COLO668 (cell line): Measurements from ENCODE around the gene MTERF4.
"Not testable (repeated sequence)": the region's sequence is repeated elsewhere in the genome, so short reads cannot be mapped to it uniquely, and the experiment has no call there.

Source experiments
- DNase-seq: peaks from one replicate; lab custom pipeline; 2025; ENCODE audit not compliant: unreplicated experiment; lab: John Stamatoyannopoulos, UW

Gene MTERF4

DNA sequence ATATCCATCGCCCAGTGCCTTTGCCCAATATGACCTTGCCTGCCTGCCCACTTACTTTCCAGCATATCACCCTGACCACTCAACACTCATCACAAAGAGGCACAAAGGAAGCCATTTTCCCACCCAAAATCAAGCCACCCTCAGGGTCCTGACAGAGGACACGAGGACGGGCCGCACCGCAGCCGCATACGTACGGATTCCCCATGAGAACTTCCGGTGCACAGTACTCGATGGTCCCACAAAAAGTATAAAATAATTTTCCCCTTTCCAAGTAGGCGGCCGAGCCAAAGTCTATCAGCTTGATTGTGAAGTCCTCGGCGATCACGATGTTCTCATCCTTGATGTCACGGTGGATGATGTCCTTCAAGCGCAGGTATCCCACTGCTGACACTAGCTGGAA lies 10.0 kb upstream of the MTERF4 start:
- DNase-seq = no peak

DNA sequence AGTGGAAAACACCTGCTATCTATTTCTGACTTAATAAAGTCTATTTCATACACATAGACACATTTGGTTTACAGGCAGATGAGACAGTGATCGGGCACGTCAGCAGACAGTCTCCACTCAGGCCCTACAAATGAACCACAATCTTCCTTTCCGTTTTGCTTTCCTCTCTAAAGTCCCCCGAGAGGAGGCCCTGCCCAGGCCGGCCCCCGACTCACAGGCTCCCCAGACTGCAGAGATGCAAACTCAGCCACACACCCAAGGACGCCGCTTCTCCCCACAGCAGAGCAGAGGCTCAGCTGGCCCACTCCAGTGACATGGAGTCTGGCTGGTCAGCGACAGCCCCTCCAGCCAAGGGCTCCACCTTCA lies 9.3 kb upstream of the MTERF4 start:
- no peak for DNase-seq

DNA sequence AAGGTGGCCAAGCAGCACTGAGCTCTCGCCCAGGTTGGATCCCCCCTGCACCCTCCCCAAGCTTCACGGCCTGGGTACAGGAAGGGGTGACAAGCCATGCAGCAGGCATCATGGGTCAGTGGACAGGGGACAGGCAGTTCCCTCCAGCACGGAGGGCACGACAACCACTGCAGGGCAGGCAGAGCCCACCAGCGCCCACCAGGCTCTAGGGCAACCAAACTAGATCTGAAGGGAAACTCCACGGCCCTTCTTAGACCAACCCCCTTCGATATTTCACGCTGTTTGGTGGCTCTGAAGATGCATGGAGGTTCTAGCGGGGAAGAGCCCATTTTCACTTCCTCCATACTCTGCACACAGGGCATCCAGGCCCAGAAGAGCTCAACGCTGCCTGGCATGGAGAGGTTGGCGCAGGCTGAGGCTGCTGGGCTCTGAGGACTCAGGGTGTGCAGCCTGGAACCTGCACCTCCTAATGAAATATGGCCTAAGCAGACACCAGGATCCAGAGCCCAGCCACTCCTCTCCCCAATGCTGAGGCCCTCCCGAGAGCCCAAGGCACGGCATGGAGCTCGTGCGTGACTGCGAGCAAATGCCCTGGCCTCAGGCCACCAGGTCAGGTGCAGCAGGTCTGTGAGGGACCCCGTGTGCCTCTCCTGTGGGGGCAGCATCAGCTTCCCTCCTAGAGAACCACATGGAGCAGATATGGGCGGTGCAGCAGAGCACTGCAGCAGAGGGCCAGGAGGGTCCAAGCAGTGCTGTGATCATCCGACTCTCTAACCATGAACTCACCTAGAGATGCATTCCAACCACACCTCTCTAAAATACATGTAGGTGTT lies 8.7 kb upstream of the MTERF4 start:
- DNase-seq = no peak

DNA sequence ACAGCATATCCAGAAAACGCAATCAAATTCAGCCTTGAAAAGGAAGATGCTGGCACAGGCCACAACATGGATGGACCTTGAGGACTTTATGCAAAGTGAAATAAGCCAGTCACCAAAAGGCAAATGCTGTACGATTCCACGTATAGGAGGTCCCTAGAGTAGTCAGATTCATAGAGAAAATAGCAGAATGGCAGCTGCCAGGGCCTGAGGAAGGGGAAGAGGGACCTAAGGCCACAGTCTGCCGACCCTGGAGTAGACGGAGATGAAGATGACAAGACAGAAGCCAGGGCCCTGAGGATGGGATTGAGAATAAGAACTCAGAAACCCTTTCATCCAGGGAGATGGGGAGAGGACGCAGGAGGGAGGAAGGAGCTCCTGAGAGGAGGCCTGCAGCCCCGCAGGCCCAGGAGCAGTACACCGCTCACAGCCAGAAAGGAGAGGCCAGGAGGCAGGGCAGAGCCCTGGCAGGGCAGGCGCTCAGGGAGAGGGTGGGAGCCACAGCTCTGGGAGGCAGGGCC lies 8.1 kb upstream of the MTERF4 start:
- no peak for DNase-seq

DNA sequence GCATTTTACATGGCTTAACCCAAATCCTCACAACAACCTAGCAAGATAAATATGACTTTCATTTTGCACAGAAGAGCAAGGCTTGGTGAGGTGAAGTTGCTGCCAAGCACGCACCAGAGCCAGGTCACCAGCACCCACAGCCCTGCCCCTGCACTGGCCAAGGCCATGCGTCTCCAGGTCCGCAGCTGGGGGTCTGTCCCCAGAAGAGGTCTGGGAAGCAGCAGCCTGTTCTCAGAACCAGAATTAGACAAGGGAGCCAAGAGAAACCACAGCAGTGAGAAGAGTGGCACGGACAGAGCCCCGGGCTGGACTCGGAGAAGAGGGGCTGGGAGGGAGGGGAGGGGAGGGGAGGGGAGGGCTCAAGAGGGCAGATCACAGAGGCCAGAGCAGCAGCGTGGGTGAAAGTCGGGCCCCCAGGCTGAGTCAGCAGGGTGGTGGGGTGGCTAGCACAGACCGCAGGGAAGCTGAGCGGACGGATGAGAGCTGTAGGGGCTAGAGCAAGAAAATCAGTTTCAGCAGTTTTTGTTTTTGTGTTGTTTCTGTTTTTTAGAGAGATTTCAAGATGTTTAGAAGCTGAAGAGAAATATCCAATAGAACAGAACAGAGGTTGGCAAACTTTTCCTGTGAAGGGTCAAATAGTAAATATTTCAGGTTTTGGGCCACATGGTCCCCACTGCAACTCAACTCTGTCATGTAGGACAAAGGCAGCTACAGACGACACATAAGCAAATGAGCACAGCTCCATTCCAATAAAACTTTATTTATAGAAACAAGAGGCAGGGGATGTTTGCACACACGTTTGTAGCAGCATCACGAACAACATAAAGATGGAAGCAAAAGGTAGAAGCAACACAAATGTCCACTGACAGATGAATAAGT lies 7.4 kb upstream of the MTERF4 start:
- DNase-seq = no peak

DNA sequence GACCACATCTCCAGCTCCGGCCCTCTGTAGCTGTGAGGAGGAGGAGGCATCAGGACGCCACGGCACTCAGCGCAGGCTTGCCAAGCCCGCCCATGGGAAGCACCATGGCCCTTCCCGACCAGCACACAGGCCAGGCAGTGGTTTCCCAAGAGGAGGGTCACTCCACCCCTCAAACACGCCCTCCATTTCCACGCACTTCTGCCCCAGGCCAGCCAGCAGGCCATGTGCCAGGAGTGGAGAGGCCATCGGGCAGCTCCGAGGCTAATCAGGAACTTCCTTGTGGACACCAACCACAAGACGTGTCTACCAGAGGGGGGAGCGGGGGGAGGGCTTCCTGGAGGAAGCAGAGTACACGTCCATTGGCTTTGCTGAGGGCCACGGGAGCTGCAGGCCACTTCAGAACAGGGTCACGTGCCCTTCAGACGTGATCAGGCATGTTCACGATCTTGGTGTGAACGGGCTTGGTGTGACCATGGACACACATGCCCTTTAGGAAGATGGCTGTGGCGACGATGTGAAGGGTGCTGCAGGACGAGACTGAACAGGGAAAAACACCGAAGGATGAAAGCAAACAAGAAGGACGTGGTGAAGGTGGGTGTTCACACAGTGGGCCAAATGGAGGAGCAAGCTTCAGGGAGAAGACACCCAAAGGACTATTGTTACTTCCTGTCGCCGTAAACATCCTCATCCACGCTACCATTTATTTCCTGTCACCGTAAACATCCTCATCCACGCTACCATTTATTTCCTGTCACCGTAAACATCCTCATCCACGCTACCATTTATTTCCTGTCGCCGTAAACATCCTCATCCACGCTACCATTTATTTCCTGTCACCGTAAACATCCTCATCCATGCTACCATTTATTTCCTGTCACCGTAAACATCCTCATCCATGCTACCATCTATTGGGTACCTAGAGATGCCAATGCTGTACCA lies 6.5 kb upstream of the MTERF4 start:
- DNase-seq = no peak

DNA sequence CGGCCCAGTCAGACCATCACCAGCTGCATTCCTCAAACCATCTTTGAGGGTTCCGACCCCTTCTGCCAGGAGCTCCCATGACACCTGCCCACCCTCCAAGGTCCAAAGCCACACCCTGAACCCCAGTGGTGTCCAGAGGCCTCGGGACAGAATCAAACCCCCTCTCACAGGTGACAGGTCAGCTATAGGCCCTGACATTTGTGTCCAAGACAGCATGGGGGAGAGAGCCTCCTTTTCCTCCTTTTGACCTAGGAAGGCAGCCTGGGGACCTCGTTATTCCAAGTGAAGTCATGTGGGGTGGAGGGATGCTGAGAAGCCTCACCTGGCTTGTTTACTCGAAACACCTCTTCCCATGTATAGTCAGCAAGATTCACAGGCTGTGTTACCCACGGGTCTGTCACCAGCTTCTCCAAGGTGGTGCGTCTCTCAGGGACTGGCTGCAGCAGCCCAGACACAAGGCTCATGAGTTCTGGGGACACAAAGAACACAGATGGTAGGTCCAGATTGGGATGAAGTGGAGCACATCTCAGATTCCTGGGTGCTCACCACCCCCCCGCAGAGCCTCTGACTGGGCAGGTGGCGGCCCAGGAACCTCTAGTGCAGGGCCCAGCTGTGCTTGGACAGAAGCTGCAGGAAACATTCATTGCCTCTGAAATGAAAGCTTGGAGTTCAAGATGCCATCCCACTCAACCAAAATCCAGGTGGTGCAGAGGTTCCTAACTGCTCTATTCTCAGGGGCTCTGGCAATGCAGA lies 5.1 kb upstream of the MTERF4 start:
- DNase-seq = no peak

DNA sequence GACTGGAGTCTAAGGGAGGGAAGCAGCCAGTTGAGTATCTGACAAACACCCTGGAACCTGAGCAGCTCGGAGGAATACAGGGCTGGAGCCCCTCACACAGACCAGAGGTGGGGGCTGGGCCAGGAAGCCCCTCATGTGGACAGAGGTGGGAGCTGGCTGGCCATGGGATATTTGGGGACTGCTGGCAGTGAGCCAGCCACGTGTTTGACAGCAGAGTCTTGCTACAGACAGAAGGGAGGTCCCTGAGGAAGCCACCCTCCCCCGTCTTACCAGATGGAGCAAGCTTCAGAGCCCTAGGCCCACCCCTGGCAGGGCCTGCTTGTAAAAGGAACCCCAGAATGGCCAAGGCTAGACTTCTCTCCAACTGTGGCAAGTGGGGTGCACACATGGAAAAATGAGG lies 3.6 kb upstream of the MTERF4 start:
- DNase-seq = no peak

DNA sequence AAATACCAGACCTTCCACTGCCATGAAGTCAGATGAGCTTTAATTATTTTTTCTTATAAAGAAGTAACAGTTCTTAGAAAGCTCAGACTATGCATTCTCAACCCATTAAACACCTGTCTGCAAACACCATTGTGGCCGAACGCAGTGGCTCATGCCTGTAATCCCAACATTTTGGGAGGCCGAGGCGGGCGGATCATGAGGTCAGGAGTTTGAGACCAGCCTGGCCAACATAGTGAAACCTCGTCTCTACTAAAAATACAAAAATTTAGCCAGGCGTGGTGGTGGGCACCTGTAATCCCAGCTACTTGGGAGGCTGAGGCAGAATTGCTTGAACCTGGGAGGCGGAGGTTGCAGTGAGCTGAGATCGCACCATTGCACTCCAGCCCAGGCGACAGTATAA lies 2.5 kb upstream of the MTERF4 start:
- not testable (repeated sequence) for DNase-seq

DNA sequence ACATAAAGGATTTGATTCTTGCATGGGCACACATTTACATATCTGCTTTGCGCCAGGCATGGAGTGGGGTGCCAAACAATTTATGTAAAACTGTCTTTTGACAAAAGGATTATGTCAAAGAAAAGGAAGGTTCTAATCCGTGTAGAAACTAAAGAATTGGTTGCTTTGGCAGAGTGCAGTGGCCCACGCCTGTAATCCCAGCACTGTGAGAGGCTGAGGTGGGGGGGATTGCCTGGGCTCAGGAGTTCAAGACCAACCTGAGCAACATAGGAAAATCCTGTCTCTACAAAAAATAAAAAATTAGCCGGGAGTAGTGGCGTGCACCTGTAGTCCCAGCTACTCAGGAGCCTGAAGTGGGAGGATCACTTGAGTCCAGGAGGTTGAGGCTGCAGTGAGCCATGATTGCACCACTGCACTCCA lies 1.1 kb upstream of the MTERF4 start:
- DNase-seq = no peak

DNA sequence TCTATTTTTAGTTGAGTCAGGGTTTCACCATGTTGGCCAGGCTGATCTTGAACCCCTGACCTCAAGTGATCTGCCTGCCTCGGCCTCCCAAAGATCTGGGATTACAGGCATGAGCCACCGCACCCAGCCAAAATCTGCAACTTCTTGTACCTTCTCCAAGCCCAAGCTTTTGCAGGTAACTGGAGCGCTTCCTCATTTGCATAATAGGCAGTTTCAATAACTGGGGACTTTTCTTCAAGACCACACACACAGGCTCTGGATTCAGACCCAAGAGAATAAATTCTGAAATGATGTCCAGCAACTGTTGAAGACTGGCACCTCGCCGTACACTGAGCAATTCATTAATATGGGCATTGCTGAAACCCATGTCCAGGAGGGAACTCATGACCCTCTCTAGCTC lies 2.8 kb downstream of the MTERF4 start:
- DNase-seq = no peak

DNA sequence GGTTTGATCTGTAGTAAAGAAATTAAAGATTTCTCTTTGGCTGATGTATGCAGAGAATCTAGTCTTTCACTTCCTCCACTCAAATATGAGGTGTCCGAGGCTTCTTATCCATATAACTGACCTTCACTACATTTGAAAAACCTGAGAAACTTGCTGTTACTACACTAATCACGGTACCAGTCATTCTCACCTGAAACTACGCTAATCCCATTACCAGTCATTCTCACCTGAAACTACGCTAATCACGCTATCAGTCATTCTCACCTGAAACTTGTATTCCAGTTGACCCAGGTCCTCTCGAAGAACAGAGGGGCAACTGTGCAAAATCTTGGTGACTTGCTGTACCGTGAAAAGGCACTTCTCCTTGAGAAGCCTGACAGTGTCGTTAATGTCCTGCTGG lies 5.1 kb downstream of the MTERF4 start:
- no peak for DNase-seq

DNA sequence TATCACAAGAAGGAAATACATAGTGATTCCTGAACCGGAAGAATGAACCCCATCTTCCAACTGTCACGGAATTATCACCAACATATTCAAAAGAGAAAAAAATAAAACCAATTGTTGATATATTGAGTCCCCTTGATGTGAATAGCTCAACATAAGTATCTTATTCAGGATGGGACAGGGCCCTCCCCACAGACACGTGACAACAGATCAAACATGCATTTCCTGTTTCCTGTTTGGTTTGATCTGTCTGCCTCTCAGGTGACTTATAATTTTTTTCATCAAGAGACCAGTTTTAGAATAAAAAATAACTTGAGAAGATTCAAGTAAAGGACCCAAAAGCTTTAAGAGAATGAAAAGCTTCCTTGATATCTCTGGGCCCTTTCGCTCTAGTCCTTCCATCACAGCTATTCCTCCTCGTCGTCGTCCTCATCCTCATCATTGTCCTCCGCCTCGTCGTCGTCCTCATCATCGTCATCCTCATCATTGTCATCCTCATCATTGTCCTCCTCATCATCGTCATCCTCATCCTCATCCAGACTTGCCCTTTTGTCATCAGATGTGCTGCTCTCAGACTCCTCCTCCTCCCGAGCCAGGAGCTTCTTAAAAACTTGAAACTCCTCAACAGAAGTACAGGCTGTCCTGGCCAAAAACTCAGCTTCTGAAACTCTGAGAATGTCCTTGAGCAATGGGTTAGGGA lies 6.3 kb downstream of the MTERF4 start:
- no peak for DNase-seq

DNA sequence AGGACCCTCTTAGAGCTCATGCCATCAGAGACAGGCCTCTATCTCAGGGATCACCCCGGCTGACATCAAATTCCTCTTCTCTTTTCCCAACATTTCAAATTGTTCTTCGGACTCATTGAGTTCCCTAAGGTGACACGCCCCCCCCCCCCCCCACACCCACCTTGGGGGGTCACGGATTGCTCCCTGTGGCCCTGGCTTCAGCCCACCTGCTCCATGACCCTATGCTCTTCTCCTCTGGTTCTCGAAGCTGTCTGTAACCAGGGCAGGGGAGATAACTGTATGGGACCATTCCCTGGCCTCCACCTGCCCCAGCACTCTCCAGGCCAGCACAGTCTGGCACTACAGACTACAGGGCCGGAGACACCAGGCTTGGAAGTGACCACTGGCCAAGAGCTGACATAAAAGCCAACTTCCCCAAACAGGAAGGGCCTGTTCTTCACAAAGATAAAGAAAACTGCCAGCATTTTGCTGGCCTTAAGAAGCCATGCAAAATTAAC lies 7.1 kb downstream of the MTERF4 start:
- DNase-seq = no peak

DNA sequence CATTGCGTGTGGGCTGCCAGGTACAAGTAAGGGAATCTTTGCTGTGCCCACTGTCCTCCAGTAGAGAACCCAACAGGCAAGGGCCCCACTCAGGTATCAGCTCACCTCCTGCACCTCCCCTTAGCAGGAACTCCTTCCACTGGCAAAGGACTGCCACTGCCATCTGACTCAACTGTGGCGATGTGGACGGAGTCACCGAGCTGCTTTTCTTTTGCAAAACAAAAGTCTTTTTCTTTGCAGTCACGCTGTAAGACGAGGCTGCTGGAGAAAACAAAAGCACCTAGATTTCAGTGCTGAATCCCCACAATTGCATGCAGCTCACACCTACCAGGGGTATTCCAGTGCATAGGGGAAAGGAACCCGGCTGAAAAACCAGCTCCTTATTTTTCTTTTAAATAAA lies 7.9 kb downstream of the MTERF4 start:
- DNase-seq = no peak

DNA sequence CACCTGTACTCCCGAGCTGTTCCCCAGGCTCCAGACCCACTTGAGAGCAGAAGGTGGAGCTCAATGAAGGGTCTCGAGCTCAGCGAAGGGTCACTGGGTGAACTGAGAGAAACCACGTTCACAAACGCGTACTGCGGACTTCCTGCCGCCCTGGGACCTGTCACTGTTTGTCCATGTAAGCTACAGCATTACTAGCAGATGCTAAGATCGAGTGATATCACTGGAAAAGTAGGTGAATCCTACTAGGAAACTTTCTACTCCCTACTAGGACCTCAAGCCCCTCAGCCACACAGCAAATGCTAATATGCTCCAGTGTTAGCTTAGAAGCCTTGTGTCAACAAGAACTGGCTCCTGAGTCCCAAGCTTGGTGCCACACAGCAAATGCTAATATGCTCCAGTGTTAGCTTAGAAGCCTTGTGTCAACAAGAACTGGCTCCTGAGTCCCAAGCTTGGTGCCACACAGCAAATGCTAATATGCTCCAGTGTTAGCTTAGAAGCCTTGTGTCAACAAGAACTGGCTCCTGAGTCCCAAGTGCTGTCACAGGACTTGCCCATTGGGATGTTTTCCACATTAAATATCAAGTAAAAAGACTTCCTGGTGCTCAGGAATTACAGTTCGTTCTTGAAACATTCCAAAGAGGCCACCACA lies 8.8 kb downstream of the MTERF4 start:
- DNase-seq = peak; percentile 28

DNA sequence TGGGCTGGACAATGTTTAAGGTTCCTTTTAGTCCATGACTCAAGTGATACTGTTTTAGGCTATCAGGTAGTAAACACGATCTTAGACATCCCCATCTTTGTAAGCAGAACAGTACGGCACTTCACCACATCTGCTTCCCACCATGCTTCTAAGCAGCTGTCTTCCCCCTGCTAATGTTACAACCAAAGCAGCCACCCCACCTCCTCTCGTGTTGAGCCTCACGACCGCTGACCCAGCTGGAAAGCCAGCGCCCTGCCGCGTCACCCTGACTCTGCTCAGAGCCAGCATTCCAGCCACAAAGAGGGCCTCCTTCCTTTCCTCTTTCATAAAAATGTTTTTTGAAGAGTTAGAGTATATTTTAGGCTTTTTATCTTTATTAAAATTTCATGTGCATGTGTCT lies 9.4 kb downstream of the MTERF4 start:
- DNase-seq = peak; percentile 46

DNA sequence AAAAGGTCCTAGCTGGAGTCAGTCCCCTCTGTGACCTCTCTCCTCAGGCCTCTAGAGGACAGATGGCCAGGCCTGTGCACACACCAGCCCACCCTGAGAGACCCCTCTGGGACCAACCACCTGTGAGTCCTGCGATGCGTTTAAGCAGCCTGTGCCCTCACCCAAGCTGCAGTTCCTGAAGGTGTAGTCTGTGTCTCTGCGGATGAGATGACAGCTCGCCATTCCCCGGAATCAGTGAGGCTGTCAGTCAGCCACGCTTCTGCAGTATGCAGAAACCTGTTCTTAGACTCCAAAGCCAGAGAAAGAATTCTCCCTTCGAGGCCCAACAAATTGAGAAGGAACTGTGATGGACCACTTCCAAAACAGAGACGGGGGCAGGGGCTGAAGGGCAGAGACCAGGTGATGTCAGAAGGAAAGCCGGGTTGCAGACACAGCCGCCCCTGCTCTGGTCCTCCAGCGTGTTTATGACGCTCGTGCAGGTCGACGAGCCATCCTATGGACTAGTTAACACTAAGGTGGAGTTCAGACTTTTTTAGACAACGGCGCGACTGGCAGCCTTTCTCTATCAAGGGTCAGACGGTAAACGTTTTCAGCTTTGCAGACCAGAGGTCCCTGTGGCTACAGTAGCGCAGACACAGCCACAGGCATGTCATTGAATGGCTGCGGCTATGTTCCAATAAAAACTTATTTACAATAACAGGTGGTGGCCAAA lies 10.2 kb downstream of the MTERF4 start:
- no peak for DNase-seq
